GM12872 (cell line): ENCODE results near the gene ACAP2.

Experiments
- CTCF ChIP-seq: IDR thresholded peaks from 3 replicates; pipeline ENCODE4 v1.5.1; 2011; ENCODE audit warnings: low read depth, mild to moderate bottlenecking, low read length, moderate library complexity; ENCODE audit not compliant: insufficient read depth

The ACAP2 gene

GRCh38 chr3:195442573-195443390, at the start of gene ACAP2:
Gene ACAP2 (minus strand): TSS chr3:195443020. CDS start chr3:195442847, 173 bp downstream.
- no peak for TF ChIP-seq CTCF

GRCh38 chr3:195475614-195476013, 32.8 kb upstream of the ACAP2 start:
- no peak for TF ChIP-seq CTCF

GRCh38 chr3:195468841-195469240, 26.0 kb upstream of the ACAP2 start:
- TF ChIP-seq CTCF: no peak

GRCh38 chr3:195468391-195468776, 25.6 kb upstream of the ACAP2 start:
- TF ChIP-seq CTCF: no peak

- no peak for TF ChIP-seq CTCF
These were observed 25.0 kb upstream of the ACAP2 start for GRCh38 chr3:195467641-195468390.

- TF ChIP-seq CTCF: no peak
These were observed 23.4 kb upstream of the ACAP2 start for GRCh38 chr3:195466251-195466650.

- TF ChIP-seq CTCF: no peak
These were observed 19.4 kb upstream of the ACAP2 start for GRCh38 chr3:195462308-195462610.
